Right lobe of liver (tissue), 6 donors: Measurements from ENCODE around the gene PTP4A2. TPM values are rescaled to one million over a fixed set of nuclear protein-coding genes. Genes with fewer than 3 reads are reported as not detected.

Experiments used
- ATAC-seq, 4 donors: fragments of 200-7000 bp; cut with Tn5 transposase; one replicate each; pipeline ENCODE4 v1.9.1; 2020; ENCODE audit warnings: mild to moderate bottlenecking in 4 of 4, moderate library complexity in 4 of 4
- DNase-seq, 3 donors: peaks; one replicate each; pipeline ENCODE4 v3.0.0-alpha.2; 2020
- H3K27ac ChIP-seq, 3 donors: fragments of 200-600 bp; one replicate each; pipeline ENCODE4 v1.8.0; 2022
- H3K27me3 ChIP-seq, 2 donors: fragments of 200-600 bp; one replicate each; pipeline ENCODE4 v1.8.0; 2022
- H3K36me3 ChIP-seq, 4 donors: fragments of 200-600 bp; sonication (generic) in 1 of 4; one replicate each; pipeline versions ENCODE4 v1.5.1 to v1.8.0; 2017 to 2022; ENCODE audit warnings: control low read depth in 1 of 4
- H3K4me1 ChIP-seq, 4 donors: fragments of 200-600 bp; sonication (generic) in 1 of 4; one replicate each; pipeline versions ENCODE4 v1.5.1 to v1.8.0; 2017 to 2022; ENCODE audit warnings: control low read depth in 1 of 4
- H3K4me3 ChIP-seq, 3 donors: fragments of 200-600 bp; one replicate each; pipeline ENCODE4 v1.8.0; 2022
- H3K9me3 ChIP-seq, 4 donors: fragments of 200-600 bp; sonication (generic) in 1 of 4; one replicate each; pipeline versions ENCODE4 v1.5.1 to v1.8.0; 2017 to 2022; ENCODE audit warnings: control low read depth in 1 of 4
- POLR2A ChIP-seq: fragments of 450-650 bp; IDR thresholded peaks from one replicate; pipeline ENCODE4 v1.6.1; 2017; ENCODE audit warnings: antibody characterized with exemption, mild to moderate bottlenecking
- WGBS: methylation state at CpG from one replicate; pipeline ENCODE4 v1.1.6; 2018; ENCODE audit warnings: low coverage, low lambda C conversion rate; ENCODE audit not compliant: insufficient coverage; ENCODE audit errors: missing lambda C conversion rate; 5-methylcytosine and 5-hydroxymethylcytosine counted together
- intact Hi-C, 2 donors: fragments of 100-400 bp; cut with DNase I; formaldehyde crosslinking; loops; one replicate each; pipeline versions ENCODE4 v1.11.2 to v1.14.1; 2022
- total RNA-seq, 6 experiments: library from RNA; depleted of rRNA in 2 of 6; stranded (reverse); fragments of >200 nt in 2 of 6; fragmentation: NEBNext Ultra II Directional in 3 of 6; extraction: Animal tissue kit (Norgen Biotek cat#: 25700) in 3 of 6; gene quantifications; one replicate each; pipeline versions ENCODE4 v1.1.0 to v1.2.4, GENCODE V29; 2016 to 2023
- TF ChIP-seq, protein P1 (sequence below), 4 donors: fragments of 200-600 bp in 3 of 4; fragments of 450-650 bp in 1 of 4; IDR thresholded peaks; one replicate each; pipeline versions ENCODE4 v1.5.1 to v1.8.0; 2016 to 2022; ENCODE audit warnings: antibody characterized with exemption in 4 of 4, mild to moderate bottlenecking in 2 of 4
- donor health status: DM: no; HTN: yes; CAD: no.
- donor health status: DM: no; HTN: no; CAD: no.
- donor health status: DM: no; HTN: no; CAD: no.
- donor health status: DM: no; HTN: yes; CAD: no.
- donor health status: DM: no; HTN: yes; CAD: no.

Gene PTP4A2
- total RNA-seq, 6 experiments from 2014 or later = 66.3 to 143 (median 117) TPM

DNA sequence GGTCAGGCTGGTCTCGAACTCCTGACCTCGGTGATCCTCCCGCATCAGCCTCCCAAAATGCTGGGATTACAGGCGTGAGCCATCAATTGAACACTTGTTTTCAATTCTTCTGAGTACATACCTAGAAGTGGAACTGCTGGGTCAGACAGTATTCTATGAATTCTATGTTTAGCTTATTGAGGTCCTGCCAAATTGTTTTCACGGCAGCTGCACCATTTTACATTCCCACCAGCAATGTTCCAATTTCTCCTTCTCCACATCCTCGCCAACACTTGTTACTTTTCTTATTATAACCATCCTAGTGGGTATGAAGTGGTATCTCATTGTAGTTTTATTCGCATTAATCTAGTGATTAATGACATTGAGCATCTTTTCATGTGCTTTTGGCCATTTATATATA is 49.9 kb downstream of the PTP4A2 start:
- WGBS = 90% methylated on average over 4 of the region's 7 CpGs
- Histone ChIP-seq H3K9me3 (no peaks in the 10 kb centered on the region), H3K4me1 (no peaks in the 10 kb centered on the region), H3K4me3 (no peak overlapping the region), H3K36me3 (no peaks in the 10 kb centered on the region), H3K27me3 (no peaks in the 10 kb centered on the region), H3K27ac (no peak overlapping the region)
- ATAC-seq (no peak), DNase-seq (no peak)
- intact Hi-C loops = no loop called here
- no peak for TF ChIP-seq POLR2A
- TF ChIP-seq, protein P1, sequence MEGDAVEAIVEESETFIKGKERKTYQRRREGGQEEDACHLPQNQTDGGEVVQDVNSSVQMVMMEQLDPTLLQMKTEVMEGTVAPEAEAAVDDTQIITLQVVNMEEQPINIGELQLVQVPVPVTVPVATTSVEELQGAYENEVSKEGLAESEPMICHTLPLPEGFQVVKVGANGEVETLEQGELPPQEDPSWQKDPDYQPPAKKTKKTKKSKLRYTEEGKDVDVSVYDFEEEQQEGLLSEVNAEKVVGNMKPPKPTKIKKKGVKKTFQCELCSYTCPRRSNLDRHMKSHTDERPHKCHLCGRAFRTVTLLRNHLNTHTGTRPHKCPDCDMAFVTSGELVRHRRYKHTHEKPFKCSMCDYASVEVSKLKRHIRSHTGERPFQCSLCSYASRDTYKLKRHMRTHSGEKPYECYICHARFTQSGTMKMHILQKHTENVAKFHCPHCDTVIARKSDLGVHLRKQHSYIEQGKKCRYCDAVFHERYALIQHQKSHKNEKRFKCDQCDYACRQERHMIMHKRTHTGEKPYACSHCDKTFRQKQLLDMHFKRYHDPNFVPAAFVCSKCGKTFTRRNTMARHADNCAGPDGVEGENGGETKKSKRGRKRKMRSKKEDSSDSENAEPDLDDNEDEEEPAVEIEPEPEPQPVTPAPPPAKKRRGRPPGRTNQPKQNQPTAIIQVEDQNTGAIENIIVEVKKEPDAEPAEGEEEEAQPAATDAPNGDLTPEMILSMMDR (IDR thresholded peaks at IDR 0.05) = no peak

DNA sequence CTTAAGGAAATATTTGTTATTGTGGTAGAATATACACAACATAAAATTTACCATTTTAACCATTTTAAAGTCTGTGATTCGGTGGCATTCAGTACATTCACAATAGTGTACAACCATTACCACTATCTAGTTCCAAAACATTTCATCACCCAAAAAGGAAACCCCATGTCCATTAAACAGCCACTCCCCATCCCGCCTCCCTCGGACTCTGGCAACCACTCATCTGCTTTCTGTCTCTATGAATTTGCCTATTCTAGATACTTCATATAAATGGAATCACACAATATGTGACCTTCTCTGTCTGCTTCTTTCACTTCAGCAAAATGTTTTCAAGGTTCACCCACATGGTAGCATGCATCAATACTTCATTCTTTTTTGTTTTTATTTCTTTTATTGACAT is 51.3 kb downstream of the PTP4A2 start:
- peak in 1 of 3 donors; percentile 13 for DNase-seq
- Histone ChIP-seq H3K4me3 (no peak overlapping the region), H3K4me1 (peaks cover 0 to 1% (median 0%) of the 10 kb centered on the region in 4 donors), H3K9me3 (no peaks in the 10 kb centered on the region), H3K27me3 (no peaks in the 10 kb centered on the region), H3K27ac (no peak overlapping the region), H3K36me3 (no peaks in the 10 kb centered on the region)
- ATAC-seq = peak in 1 of 4 donors; percentile 10
- 74% methylated on average over 3 of the region's 3 CpGs for WGBS
- TF ChIP-seq, protein P1 (IDR thresholded peaks at IDR 0.05) = no peak
- no peak for TF ChIP-seq POLR2A
- intact Hi-C loops = no loop called here

DNA sequence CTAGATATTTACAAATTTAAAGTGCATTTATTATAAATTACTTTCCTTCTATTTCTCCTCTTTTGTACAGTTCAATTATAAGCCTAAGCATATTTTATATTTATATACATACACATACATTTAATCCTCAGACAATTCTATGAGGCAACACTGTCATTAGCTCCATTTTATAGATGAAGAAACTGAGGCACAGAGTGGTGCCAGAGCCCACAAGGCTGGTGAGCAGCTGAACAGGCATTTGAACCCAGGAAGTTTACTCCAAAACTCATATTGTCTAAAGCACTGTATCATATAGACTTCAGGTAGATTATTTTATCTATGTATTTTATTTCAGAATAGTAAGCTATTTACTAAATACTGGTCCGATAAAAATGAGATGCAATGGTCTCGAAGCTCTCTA is 52.3 kb downstream of the PTP4A2 start:
- DNase-seq (no peak), ATAC-seq (no peak)
- H3K9me3 ChIP-seq = no peaks in the 10 kb centered on the region
- H3K36me3 ChIP-seq = no peaks in the 10 kb centered on the region
- H3K27ac ChIP-seq = no peak overlapping the region
- WGBS = 72% methylated on average over 2 of the region's 2 CpGs
- TF ChIP-seq POLR2A = no peak
- TF ChIP-seq, protein P1 (IDR thresholded peaks at IDR 0.05) = no peak
- no peak overlapping the region for H3K4me3 ChIP-seq
- intact Hi-C loops = no loop called here
- H3K4me1 ChIP-seq = peaks cover 0 to 5% (median 2%) of the 10 kb centered on the region in 4 donors
- H3K27me3 ChIP-seq = no peaks in the 10 kb centered on the region

GRCh38 chr1:31883357-31883942 is 54.7 kb downstream of the PTP4A2 start:
- TF ChIP-seq POLR2A = no peak
- TF ChIP-seq, protein P1 (IDR thresholded peaks at IDR 0.05) = no peak
- Histone ChIP-seq H3K4me3 (no peak overlapping the region), H3K36me3 (no peaks in the 10 kb centered on the region), H3K4me1 (peaks cover 0 to 14% (median 2%) of the 10 kb centered on the region in 4 donors), H3K27ac (no peak overlapping the region), H3K27me3 (no peaks in the 10 kb centered on the region), H3K9me3 (no peaks in the 10 kb centered on the region)
- no peak for ATAC-seq
- intact Hi-C loops = no loop called here
- 86% methylated on average over 2 of the region's 3 CpGs for WGBS
- DNase-seq = peak in 1 of 3 donors; percentile 21
